Left forelimb (tissue), 1 donor: Measurements from ENCODE around the gene PALLD.

Source experiments
- DNase-seq: peaks from one replicate; pipeline ENCODE4 v3.0.0-alpha.2; 2018; ENCODE audit warnings: low spot score

PALLD gene

GRCh38 chr4:168732714-168733113 is 235.9 kb downstream of the PALLD start:
- no peak for DNase-seq

GRCh38 chr4:168734703-168735678 is 238.1 kb downstream of the PALLD start:
- DNase-seq = no peak

GRCh38 chr4:168735735-168736134 is 238.9 kb downstream of the PALLD start:
- no peak for DNase-seq

GRCh38 chr4:168736860-168737805 is 240.3 kb downstream of the PALLD start:
- no peak for DNase-seq

- DNase-seq = no peak
Observed at GRCh38 chr4:168737806-168738172, 240.9 kb downstream of the PALLD start.

- DNase-seq = no peak
Observed at GRCh38 chr4:168739886-168740285, 243.0 kb downstream of the PALLD start.

- no peak for DNase-seq
Observed at GRCh38 chr4:168740691-168741090, 243.8 kb downstream of the PALLD start.

- no peak for DNase-seq
Observed at GRCh38 chr4:168741281-168742173, 244.7 kb downstream of the PALLD start.

- no peak for DNase-seq
Observed at GRCh38 chr4:168743131-168743530, 246.3 kb downstream of the PALLD start.

- DNase-seq = no peak
Observed at GRCh38 chr4:168743601-168744000, 246.7 kb downstream of the PALLD start.

- no peak for DNase-seq
Observed at GRCh38 chr4:168744021-168744420, 247.2 kb downstream of the PALLD start.

GRCh38 chr4:168748807-168749206 is 252.0 kb downstream of the PALLD start:
- no peak for DNase-seq

- DNase-seq = no peak
Observed at GRCh38 chr4:168751263-168752225, 254.7 kb downstream of the PALLD start.

- no peak for DNase-seq
Observed at GRCh38 chr4:168755598-168756477, 259.0 kb downstream of the PALLD start.

- no peak for DNase-seq
Observed at GRCh38 chr4:168757500-168757899, 260.6 kb downstream of the PALLD start.

- no peak for DNase-seq
Observed at GRCh38 chr4:168758351-168758876, 261.6 kb downstream of the PALLD start.

- no peak for DNase-seq
Observed at GRCh38 chr4:168759321-168759720, 262.5 kb downstream of the PALLD start.

- no peak for DNase-seq
Observed at GRCh38 chr4:168759959-168760527, 263.2 kb downstream of the PALLD start.

GRCh38 chr4:168761066-168761465 is 264.2 kb downstream of the PALLD start:
- no peak for DNase-seq
